Gastrocnemius medialis (tissue), 4 donors: ENCODE measurements around the gene RAPGEF2. TPM values are rescaled to one million over a fixed set of nuclear protein-coding genes. Genes with fewer than 3 reads are reported as not detected.

ENCODE experiments used
- ATAC-seq, 2 donors: fragments of 150-250 bp; one replicate each; pipeline ENCODE4 v1.9.1; 2016
- DNase-seq, 2 donors: peaks; one replicate each; pipeline ENCODE4 v3.0.0-alpha.2; 2019
- H3K27ac ChIP-seq, 4 donors: fragments of 200-600 bp; sonication (generic); 1 replicate in 1 of 4; 2 replicates in 3 of 4; pipeline ENCODE4 v1.5.1; 2016 to 2018; ENCODE audit warnings: mild to moderate bottlenecking in 2 of 4, moderate library complexity in 1 of 4
- H3K27me3 ChIP-seq, 3 donors: fragments of 200-600 bp; sonication (generic) in 2 of 3; 1 replicate in 1 of 3; 2 replicates in 2 of 3; pipeline versions ENCODE4 v1.5.1 to v1.6.0; 2016 to 2019; ENCODE audit warnings: mild to moderate bottlenecking in 1 of 3, moderate library complexity in 1 of 3
- H3K36me3 ChIP-seq, 2 donors: fragments of 200-600 bp; sonication (generic) in 1 of 2; one replicate each; pipeline ENCODE4 v1.5.1; 2017 to 2018
- H3K4me1 ChIP-seq, 2 donors: fragments of 200-600 bp; sonication (generic) in 1 of 2; one replicate each; pipeline ENCODE4 v1.5.1; 2016 to 2017; ENCODE audit warnings: mild to moderate bottlenecking in 2 of 2
- H3K4me3 ChIP-seq, 4 donors: fragments of 200-600 bp; sonication (generic) in 3 of 4; 1 replicate in 1 of 4; 2 replicates in 3 of 4; pipeline ENCODE4 v1.5.1; 2016 to 2019; ENCODE audit warnings: mild to moderate bottlenecking in 2 of 4
- H3K9me3 ChIP-seq, 3 donors: fragments of 200-600 bp; sonication (generic) in 2 of 3; 1 replicate in 1 of 3; 2 replicates in 2 of 3; pipeline ENCODE4 v1.5.1; 2016 to 2019
- CTCF ChIP-seq, 5 experiments: fragments of 450-650 bp in 3 of 5; fragments of 200-600 bp in 2 of 5; sonication (generic) in 2 of 5; IDR thresholded peaks in 4 of 5; conservative IDR thresholded peaks in 1 of 5; 1 replicate in 4 of 5; 2 replicates in 1 of 5; pipeline ENCODE4 v1.5.1; 2016 to 2019; ENCODE audit warnings: antibody characterized with exemption in 5 of 5, mild to moderate bottlenecking in 3 of 5, moderate library complexity in 3 of 5
- POLR2A ChIP-seq, 2 donors: fragments of 450-650 bp; IDR thresholded peaks; one replicate each; pipeline ENCODE4 v1.6.1; 2017; ENCODE audit warnings: antibody characterized with exemption in 2 of 2, mild to moderate bottlenecking in 2 of 2, moderate library complexity in 2 of 2
- in situ Hi-C, 4 donors: fragments of 200-750 bp; cut with MboI; loops; one replicate each; pipeline versions ENCODE4 v1.15.0 to v1.8.0; 2017; ENCODE audit warnings: low sequenced_read_pairs in 4 of 4
- intact Hi-C: fragments of 100-400 bp; cut with DNase I; formaldehyde crosslinking; loops from one replicate; pipeline ENCODE4 v1.15.1; 2023; ENCODE audit warnings: low total_unique reads
- total RNA-seq, 4 donors: library from RNA; depleted of rRNA; stranded (reverse); fragments of >200 nt; gene quantifications; one replicate each; pipeline versions ENCODE4 v1.1.0 to v1.2.3, GENCODE V29; 2016

Gene RAPGEF2
- total RNA-seq, 4 donors from 2014 or later, result 32.9 to 42.3 (median 38.7) TPM

DNA sequence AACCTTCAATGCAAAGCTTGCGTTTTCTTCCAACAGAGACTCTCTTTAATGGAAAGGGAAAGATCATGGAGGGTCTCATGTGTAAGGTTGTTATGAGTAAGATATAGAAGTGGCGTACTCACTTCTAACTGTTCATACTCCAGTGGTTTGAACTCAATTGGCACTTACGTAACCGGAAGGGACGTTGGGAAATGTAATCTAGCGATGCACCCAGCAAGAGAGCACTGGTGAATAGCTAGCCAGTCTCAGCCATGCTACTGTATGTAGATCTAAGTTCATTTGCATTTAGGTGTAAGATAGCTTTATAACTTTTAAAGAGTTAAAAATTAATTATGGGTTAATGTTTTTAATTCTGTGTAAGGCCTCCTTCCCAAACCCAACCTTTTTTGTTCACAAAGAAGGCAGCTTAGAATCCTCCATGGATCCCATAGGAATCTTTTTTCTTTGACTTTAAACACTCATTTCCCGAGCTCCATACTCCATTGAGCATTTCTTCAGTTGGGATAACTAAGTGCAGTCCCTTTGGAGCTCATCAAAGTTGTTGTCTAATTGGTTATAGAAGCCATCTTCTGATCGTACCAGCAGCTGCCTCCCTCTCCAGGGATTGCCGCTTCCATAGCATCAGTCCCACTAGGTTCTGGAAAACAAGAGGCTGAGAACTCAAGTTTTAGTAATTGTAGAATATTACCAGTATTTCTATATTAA lies 191.1 kb downstream of the RAPGEF2 start:
- intact Hi-C loops, result no loop called here

DNA sequence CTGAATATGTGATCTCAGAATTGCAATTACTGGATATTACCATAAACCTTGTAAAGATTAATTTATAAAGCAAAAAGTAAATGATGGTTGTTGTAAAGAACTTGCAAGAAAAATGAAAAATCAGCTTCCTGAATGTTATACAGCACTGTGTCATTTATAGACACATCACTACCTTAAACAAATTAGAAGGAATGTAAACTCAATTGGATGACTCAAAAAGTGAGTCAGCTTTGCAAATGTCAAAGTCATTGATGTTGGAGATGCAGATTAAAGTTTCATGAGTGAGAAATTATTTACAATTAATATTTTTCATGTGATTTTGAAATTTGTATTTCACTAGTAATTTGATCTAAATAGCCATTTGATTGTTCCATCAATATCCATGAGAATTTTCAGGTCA lies 193.2 kb downstream of the RAPGEF2 start:
- Histone ChIP-seq H3K36me3 (no peaks in the 10 kb centered on the region), H3K27ac (no peak overlapping the region), H3K27me3 (no peaks in the 10 kb centered on the region), H3K4me3 (no peak overlapping the region), H3K4me1 (peaks cover 25 to 31% of the 10 kb centered on the region in 2 donors), H3K9me3 (no peaks in the 10 kb centered on the region)
- no peak for ATAC-seq
- no peak for DNase-seq
- intact Hi-C loops (no loop called here), in situ Hi-C loops (no loop called here)
- no peak for TF ChIP-seq POLR2A (IDR thresholded peaks at IDR 0.05)
- TF ChIP-seq CTCF (IDR thresholded peaks at IDR 0.05 in 4 of 5, conservative IDR thresholded peaks at IDR 0.05 in 1 of 5), result no peak

More for the DNA sequence above, 191.1 kb downstream of the RAPGEF2 start:
- ATAC-seq (no peak), DNase-seq (no peak)
- Histone ChIP-seq H3K27me3 (no peaks in the 10 kb centered on the region), H3K36me3 (no peaks in the 10 kb centered on the region), H3K4me3 (no peak overlapping the region), H3K4me1 (peaks cover 37 to 50% of the 10 kb centered on the region in 2 donors), H3K9me3 (no peaks in the 10 kb centered on the region), H3K27ac (no peak overlapping the region)
- in situ Hi-C loops, result no loop called here
- TF ChIP-seq CTCF (IDR thresholded peaks at IDR 0.05 in 4 of 5, conservative IDR thresholded peaks at IDR 0.05 in 1 of 5), result no peak
- no peak for TF ChIP-seq POLR2A (IDR thresholded peaks at IDR 0.05)

GRCh38 chr4:159297091-159297490 lies 194.2 kb downstream of the RAPGEF2 start:
- Histone ChIP-seq H3K27ac (no peak overlapping the region), H3K9me3 (no peaks in the 10 kb centered on the region), H3K4me3 (no peak overlapping the region), H3K27me3 (no peaks in the 10 kb centered on the region), H3K36me3 (no peaks in the 10 kb centered on the region), H3K4me1 (peaks cover 25 to 29% of the 10 kb centered on the region in 2 donors)
- in situ Hi-C loops, result no loop called here
- ATAC-seq (no peak), DNase-seq (no peak)
- intact Hi-C loops, result no loop called here
- TF ChIP-seq POLR2A (IDR thresholded peaks at IDR 0.05) (no peak), CTCF (IDR thresholded peaks at IDR 0.05 in 4 of 5, conservative IDR thresholded peaks at IDR 0.05 in 1 of 5) (no peak)

GRCh38 chr4:159298502-159298901 lies 195.6 kb downstream of the RAPGEF2 start:
- H3K4me3 ChIP-seq, result no peak overlapping the region
- no peak for TF ChIP-seq POLR2A (IDR thresholded peaks at IDR 0.05)
- TF ChIP-seq CTCF (IDR thresholded peaks at IDR 0.05 in 4 of 5, conservative IDR thresholded peaks at IDR 0.05 in 1 of 5), result no peak
- peak in 1 of 2 donors; percentile 41 for ATAC-seq
- H3K36me3 ChIP-seq, result no peaks in the 10 kb centered on the region
- H3K9me3 ChIP-seq, result no peaks in the 10 kb centered on the region
- H3K27me3 ChIP-seq, result no peaks in the 10 kb centered on the region
- intact Hi-C loops (no loop called here), in situ Hi-C loops (no loop called here)
- H3K4me1 ChIP-seq, result peaks cover 23 to 25% of the 10 kb centered on the region in 2 donors
- DNase-seq, result no peak
- H3K27ac ChIP-seq, result peak overlapping the region in 1 of 4 donors; percentile 21
